Measurements from ENCODE around the gene DEK.

DEK gene

GRCh38 chr6:18265787-18266522 is 1.6 kb upstream of the DEK start:
- DNase-seq (ENCODE audit: low read depth): no peak

GRCh38 chr6:18264923-18265377 is 620 bp upstream of the DEK start:
- no peak for DNase-seq (ENCODE audit: low read depth)

GRCh38 chr6:18263418-18264218 is 712 bp downstream of the DEK start:
- DNase-seq (ENCODE audit: low read depth): no peak

GRCh38 chr6:18262702-18263417 is 1.5 kb downstream of the DEK start:
- no peak for DNase-seq (ENCODE audit: low read depth)

GRCh38 chr6:18261877-18262276 is 2.5 kb downstream of the DEK start:
- DNase-seq (ENCODE audit: low read depth): no peak

- DNase-seq (ENCODE audit: low read depth): no peak
Observed at GRCh38 chr6:18260448-18261106, 3.8 kb downstream of the DEK start.

GRCh38 chr6:18259675-18260447 is 4.5 kb downstream of the DEK start:
- no peak for DNase-seq (ENCODE audit: low read depth)

GRCh38 chr6:18254793-18255192 is 9.5 kb downstream of the DEK start:
- no peak for DNase-seq (ENCODE audit: low read depth)

- DNase-seq (ENCODE audit: low read depth): no peak
Observed at GRCh38 chr6:18253635-18254034, 10.7 kb downstream of the DEK start.

- no peak for DNase-seq (ENCODE audit: low read depth)
Observed at GRCh38 chr6:18249271-18249670, 15.1 kb downstream of the DEK start.

GRCh38 chr6:18248698-18249097 is 15.6 kb downstream of the DEK start:
- DNase-seq (ENCODE audit: low read depth): no peak

- DNase-seq (ENCODE audit: low read depth): no peak
Observed at GRCh38 chr6:18247002-18247401, 17.3 kb downstream of the DEK start.

- DNase-seq (ENCODE audit: low read depth): no peak
Observed at GRCh38 chr6:18246205-18246604, 18.1 kb downstream of the DEK start.

GRCh38 chr6:18245642-18246041 is 18.7 kb downstream of the DEK start:
- DNase-seq (ENCODE audit: low read depth): no peak

- no peak for DNase-seq (ENCODE audit: low read depth)
Observed at GRCh38 chr6:18245079-18245478, 19.3 kb downstream of the DEK start.

GRCh38 chr6:18244251-18244650 is 20.1 kb downstream of the DEK start:
- DNase-seq (ENCODE audit: low read depth): no peak

- no peak for DNase-seq (ENCODE audit: low read depth)
Observed at GRCh38 chr6:18243302-18243893, 20.9 kb downstream of the DEK start.

- DNase-seq (ENCODE audit: low read depth): no peak
Observed at GRCh38 chr6:18242062-18242851, 22.1 kb downstream of the DEK start.

GRCh38 chr6:18241208-18242038 is 22.9 kb downstream of the DEK start:
- no peak for DNase-seq (ENCODE audit: low read depth)
